H1 (cell line): ENCODE measurements around the gene FECH. TPM values are rescaled to one million over a fixed set of nuclear protein-coding genes. Genes with fewer than 3 reads are reported as not detected.

ENCODE experiments used
- CBX5 ChIP-seq: fragments of 300-800, 300-1000 bp; sonication (generic); IDR thresholded peaks from 2 replicates; pipeline ENCODE4 v1.7.1; 2016; ENCODE audit warnings: antibody characterized with exemption, low read length, low read depth
- CREB1 ChIP-seq: IDR thresholded peaks from 2 replicates; pipeline ENCODE4 v1.6.1; 2012; ENCODE audit warnings: inconsistent platforms
- EGR1 ChIP-seq: IDR thresholded peaks from 2 replicates; pipeline ENCODE4 v1.6.1; 2011; ENCODE audit warnings: low read depth, low read length, borderline replicate concordance
- EP300 ChIP-seq, 2 experiments: IDR thresholded peaks; 1 replicate in 1 of 2; 2 replicates in 1 of 2; pipeline ENCODE4 v1.6.1; 2011 to 2012; ENCODE audit warnings: low read depth in 2 of 2, low read length in 2 of 2, mild to moderate bottlenecking in 2 of 2, borderline replicate concordance in 1 of 2, inconsistent platforms in 1 of 2, moderate library complexity in 1 of 2
- KDM1A ChIP-seq: fragments of 200-600, 300-600 bp; sonication (generic); IDR thresholded peaks from 2 replicates; pipeline ENCODE4 v1.7.1; 2016; ENCODE audit warnings: mild to moderate bottlenecking, low read length, borderline replicate concordance
- KDM4A ChIP-seq: IDR thresholded peaks from one replicate; pipeline ENCODE4 v1.7.1; 2012; ENCODE audit warnings: low read depth, mild to moderate bottlenecking, moderate library complexity, low read length, inconsistent platforms; ENCODE audit not compliant: severe bottlenecking
- POLR2AphosphoS5 ChIP-seq: IDR thresholded peaks from 2 replicates; pipeline ENCODE4 v1.6.1; 2011; ENCODE audit warnings: low read depth, low read length
- POU5F1 ChIP-seq: IDR thresholded peaks from 2 replicates; pipeline ENCODE4 v1.6.1; 2011; ENCODE audit warnings: low read depth, mild to moderate bottlenecking, low read length, moderate library complexity
- SIN3A ChIP-seq, 2 experiments: IDR thresholded peaks in 1 of 2; conservative IDR thresholded peaks in 1 of 2; 2 replicates each; pipeline ENCODE4 v1.6.1; 2011 to 2012; ENCODE audit warnings: low read length in 2 of 2, improper control_type of control experiment in 1 of 2, low read depth in 1 of 2, mild to moderate bottlenecking in 1 of 2
- SUZ12 ChIP-seq: fragments of 200-600 bp; sonication (generic); IDR thresholded peaks from 2 replicates; pipeline ENCODE4 v1.6.1; 2012; ENCODE audit warnings: mild to moderate bottlenecking, inconsistent platforms, low read length, moderate library complexity, mixed read lengths
- polyA plus RNA-seq, 7 experiments: library from polyadenylated mRNA; depleted of rRNA in 3 of 7; stranded (reverse) in 5 of 7; unstranded in 2 of 7; fragments of >200 nt in 5 of 7; fragments of 200-250 nt in 2 of 7; gene quantifications; 1 replicate in 5 of 7; 2 replicates in 1 of 7; 4 replicates in 1 of 7; pipeline versions ENCODE4 v1.2.1 to v1.2.3, GENCODE V29; 2011 to 2013; ENCODE audit warnings: missing spikeins in 2 of 7, mixed read lengths in 2 of 7
- total RNA-seq: library from RNA; stranded (reverse); fragmentation: NEBNext Ultra II Directional; extraction: Animal tissue kit (Norgen Biotek cat#: 25700); gene quantifications from 2 replicates; pipeline ENCODE4 v1.2.1, GENCODE V29; 2021

The FECH gene
- total and polyA plus RNA-seq, 2 of the 8 experiments (the other 6 are each of a cell fraction or from before 2014, with no cell fraction given) = 13.1 to 26.6 TPM

DNA sequence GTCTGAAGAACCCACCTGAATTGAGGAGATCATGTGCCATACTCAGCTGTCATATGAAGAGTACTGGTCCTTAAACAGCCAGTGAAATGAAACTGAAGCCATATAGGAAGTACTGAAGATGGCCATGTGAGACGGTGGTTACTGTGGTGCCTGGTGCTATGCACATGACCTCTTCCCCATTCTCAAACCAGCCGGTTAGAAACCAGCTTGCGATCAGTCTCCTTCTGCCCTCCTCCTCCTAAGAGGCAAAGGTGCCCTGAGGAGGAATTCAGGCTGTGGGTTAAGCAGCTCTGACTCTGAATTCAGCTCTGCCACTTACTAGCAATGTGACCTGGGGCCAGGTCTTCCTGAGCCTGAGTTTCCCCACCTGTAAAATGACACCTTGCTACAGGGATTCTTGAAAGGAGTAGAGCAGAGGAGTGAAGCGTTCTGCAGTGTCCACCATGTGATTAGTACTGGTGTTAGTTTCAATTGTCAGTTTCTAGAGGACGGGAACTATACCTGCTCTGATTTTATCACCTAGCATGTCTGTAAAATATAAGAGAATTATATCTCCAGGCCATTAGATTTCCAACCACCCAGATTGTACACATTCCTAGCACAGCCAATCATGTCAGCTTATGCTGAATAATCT, 5.1 kb downstream of the FECH start (continued):
- TF ChIP-seq SIN3A (conservative IDR thresholded peaks at IDR 0.05 in 1 of 2, IDR thresholded peaks at IDR 0.05 in 1 of 2; ENCODE audit: low read depth in 1 of 2, low read length in 2 of 2) (no peak), POLR2AphosphoS5 (no peak), EP300 (IDR thresholded peaks at IDR 0.05; ENCODE audit: borderline replicate concordance in 1 of 2, low read depth in 2 of 2, low read length in 2 of 2) (no peak), KDM4A (no peak), POU5F1 (no peak), CBX5 (no peak), KDM1A (no peak), SUZ12 (no peak), CREB1 (no peak), EGR1 (no peak)
